ENCODE data around the gene SINHCAF.

DNA sequence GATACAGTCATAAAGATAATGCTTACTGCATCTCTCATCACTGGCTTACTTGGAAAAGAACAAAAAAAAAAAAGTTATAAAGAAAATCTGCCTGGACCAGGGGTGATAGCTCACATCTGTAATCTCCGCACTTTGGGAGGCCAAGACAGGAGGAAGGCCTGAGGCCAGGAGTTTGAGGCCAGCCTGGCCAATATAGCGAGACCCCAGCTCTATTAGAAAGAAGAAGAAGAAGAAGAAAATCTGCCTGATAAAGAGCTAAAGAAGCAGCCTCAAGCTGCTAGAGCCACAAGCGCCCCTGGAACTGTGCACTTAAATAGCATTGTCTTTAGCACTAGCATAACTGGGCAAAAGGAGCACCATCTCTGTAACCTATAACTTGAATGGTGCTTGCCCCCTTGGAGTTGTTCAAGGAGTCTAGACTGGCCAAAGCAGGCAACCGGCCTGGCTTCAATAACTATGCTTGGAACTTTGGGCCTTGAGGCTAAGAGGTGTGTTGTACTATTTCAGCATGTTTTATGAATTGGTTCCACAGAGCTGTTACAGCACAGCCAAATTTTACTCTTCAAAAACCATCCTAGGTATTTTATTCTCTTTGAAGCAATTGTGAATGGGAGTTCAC is 53.2 kb downstream of the SINHCAF start:
- TF ChIP-seq, protein P1, sequence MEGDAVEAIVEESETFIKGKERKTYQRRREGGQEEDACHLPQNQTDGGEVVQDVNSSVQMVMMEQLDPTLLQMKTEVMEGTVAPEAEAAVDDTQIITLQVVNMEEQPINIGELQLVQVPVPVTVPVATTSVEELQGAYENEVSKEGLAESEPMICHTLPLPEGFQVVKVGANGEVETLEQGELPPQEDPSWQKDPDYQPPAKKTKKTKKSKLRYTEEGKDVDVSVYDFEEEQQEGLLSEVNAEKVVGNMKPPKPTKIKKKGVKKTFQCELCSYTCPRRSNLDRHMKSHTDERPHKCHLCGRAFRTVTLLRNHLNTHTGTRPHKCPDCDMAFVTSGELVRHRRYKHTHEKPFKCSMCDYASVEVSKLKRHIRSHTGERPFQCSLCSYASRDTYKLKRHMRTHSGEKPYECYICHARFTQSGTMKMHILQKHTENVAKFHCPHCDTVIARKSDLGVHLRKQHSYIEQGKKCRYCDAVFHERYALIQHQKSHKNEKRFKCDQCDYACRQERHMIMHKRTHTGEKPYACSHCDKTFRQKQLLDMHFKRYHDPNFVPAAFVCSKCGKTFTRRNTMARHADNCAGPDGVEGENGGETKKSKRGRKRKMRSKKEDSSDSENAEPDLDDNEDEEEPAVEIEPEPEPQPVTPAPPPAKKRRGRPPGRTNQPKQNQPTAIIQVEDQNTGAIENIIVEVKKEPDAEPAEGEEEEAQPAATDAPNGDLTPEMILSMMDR (IDR thresholded peaks at IDR 0.05; ENCODE audit: poor library complexity, severe bottlenecking), result no peak
- no peak for TF ChIP-seq POLR2AphosphoS5 (IDR thresholded peaks at IDR 0.05)
- TF ChIP-seq EZH2 (IDR thresholded peaks at IDR 0.05; ENCODE audit: borderline replicate concordance, insufficient read depth, low read length, poor library complexity, severe bottlenecking), result no peak
- no peak for TF ChIP-seq EP300 (conservative IDR thresholded peaks at IDR 0.05; ENCODE audit: poor library complexity, severe bottlenecking)
- TF ChIP-seq, protein P2, sequence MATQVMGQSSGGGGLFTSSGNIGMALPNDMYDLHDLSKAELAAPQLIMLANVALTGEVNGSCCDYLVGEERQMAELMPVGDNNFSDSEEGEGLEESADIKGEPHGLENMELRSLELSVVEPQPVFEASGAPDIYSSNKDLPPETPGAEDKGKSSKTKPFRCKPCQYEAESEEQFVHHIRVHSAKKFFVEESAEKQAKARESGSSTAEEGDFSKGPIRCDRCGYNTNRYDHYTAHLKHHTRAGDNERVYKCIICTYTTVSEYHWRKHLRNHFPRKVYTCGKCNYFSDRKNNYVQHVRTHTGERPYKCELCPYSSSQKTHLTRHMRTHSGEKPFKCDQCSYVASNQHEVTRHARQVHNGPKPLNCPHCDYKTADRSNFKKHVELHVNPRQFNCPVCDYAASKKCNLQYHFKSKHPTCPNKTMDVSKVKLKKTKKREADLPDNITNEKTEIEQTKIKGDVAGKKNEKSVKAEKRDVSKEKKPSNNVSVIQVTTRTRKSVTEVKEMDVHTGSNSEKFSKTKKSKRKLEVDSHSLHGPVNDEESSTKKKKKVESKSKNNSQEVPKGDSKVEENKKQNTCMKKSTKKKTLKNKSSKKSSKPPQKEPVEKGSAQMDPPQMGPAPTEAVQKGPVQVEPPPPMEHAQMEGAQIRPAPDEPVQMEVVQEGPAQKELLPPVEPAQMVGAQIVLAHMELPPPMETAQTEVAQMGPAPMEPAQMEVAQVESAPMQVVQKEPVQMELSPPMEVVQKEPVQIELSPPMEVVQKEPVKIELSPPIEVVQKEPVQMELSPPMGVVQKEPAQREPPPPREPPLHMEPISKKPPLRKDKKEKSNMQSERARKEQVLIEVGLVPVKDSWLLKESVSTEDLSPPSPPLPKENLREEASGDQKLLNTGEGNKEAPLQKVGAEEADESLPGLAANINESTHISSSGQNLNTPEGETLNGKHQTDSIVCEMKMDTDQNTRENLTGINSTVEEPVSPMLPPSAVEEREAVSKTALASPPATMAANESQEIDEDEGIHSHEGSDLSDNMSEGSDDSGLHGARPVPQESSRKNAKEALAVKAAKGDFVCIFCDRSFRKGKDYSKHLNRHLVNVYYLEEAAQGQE (IDR thresholded peaks at IDR 0.05; ENCODE audit: borderline replicate concordance), result no peak
- no peak for TF ChIP-seq RAD21 (conservative IDR thresholded peaks at IDR 0.05)
- no peak for TF ChIP-seq TAF1 (IDR thresholded peaks at IDR 0.05; ENCODE audit: low read depth)

Data from neural cell (in vitro differentiated cells).